Neuronal stem cell (in vitro differentiated cells): ENCODE data around the gene APC2.

Source experiments
- DNase-seq: peaks from one replicate; pipeline ENCODE4 v3.0.0-alpha.2; 2013; ENCODE audit warnings: low spot score
- H2AFZ ChIP-seq: one replicate; pipeline ENCODE4 v1.6.1; 2013; ENCODE audit warnings: mild to moderate bottlenecking, low read length, inconsistent platforms
- H2AK5ac ChIP-seq: 2 replicates; pipeline ENCODE4 v1.6.1; 2013; ENCODE audit warnings: low read depth, mild to moderate bottlenecking, inconsistent platforms, low read length, moderate library complexity, mixed read lengths
- H2BK120ac ChIP-seq: 2 replicates; pipeline ENCODE4 v1.6.1; 2013; ENCODE audit warnings: low read depth, mild to moderate bottlenecking, inconsistent platforms, low read length, moderate library complexity, mixed read lengths
- H2BK12ac ChIP-seq: one replicate; pipeline ENCODE4 v1.6.1; 2013; ENCODE audit warnings: low read length, inconsistent platforms
- H2BK15ac ChIP-seq: 2 replicates; pipeline ENCODE4 v1.6.1; 2013; ENCODE audit warnings: mild to moderate bottlenecking, low read length, inconsistent platforms, mixed read lengths
- H2BK5ac ChIP-seq: one replicate; pipeline ENCODE4 v1.6.1; 2013; ENCODE audit warnings: inconsistent platforms, mild to moderate bottlenecking, low read length, moderate library complexity
- H3K14ac ChIP-seq: one replicate; pipeline ENCODE4 v1.6.1; 2013; ENCODE audit warnings: low read length, inconsistent platforms
- H3K18ac ChIP-seq: 2 replicates; pipeline ENCODE4 v1.6.1; 2013; ENCODE audit warnings: low read length, inconsistent platforms
- H3K23ac ChIP-seq: 2 replicates; pipeline ENCODE4 v1.6.1; 2013; ENCODE audit warnings: low read depth, mild to moderate bottlenecking, mixed read lengths, low read length, inconsistent platforms; ENCODE audit not compliant: poor library complexity
- H3K27ac ChIP-seq: replicated peaks from 3 replicates; pipeline ENCODE4 v1.5.1; 2013; ENCODE audit warnings: low read length, inconsistent platforms
- H3K27me3 ChIP-seq, 3 experiments: 2 replicates each; pipeline ENCODE4 v1.6.1; 2013; ENCODE audit warnings: low read length in 3 of 3, mild to moderate bottlenecking in 2 of 3, inconsistent platforms in 1 of 3, low read depth in 1 of 3, mixed read lengths in 1 of 3, moderate library complexity in 1 of 3; ENCODE audit not compliant: control insufficient read depth in 3 of 3, insufficient read depth in 3 of 3
- H3K36me3 ChIP-seq, 2 donors: replicated peaks in 1 of 2; 2 replicates each; pipeline ENCODE4 v1.6.1; 2013; ENCODE audit warnings: low read length in 2 of 2; ENCODE audit not compliant: control insufficient read depth in 2 of 2, insufficient read depth in 2 of 2
- H3K4ac ChIP-seq: 2 replicates; pipeline ENCODE4 v1.6.1; 2013; ENCODE audit warnings: inconsistent platforms, mild to moderate bottlenecking, low read length, moderate library complexity
- H3K4me1 ChIP-seq, 2 donors: 1 replicate in 1 of 2; 2 replicates in 1 of 2; pipeline ENCODE4 v1.6.1; 2013; ENCODE audit warnings: low read length in 2 of 2, low read depth in 1 of 2; ENCODE audit not compliant: control insufficient read depth in 2 of 2, insufficient read depth in 1 of 2
- H3K4me2 ChIP-seq: one replicate; pipeline ENCODE4 v1.6.1; 2013; ENCODE audit warnings: mild to moderate bottlenecking, low read length, inconsistent platforms; ENCODE audit not compliant: insufficient read depth, poor library complexity, severe bottlenecking
- H3K4me3 ChIP-seq, 2 donors: 2 replicates each; pipeline ENCODE4 v1.5.1; 2013; ENCODE audit warnings: low read length in 2 of 2, mild to moderate bottlenecking in 2 of 2, inconsistent platforms in 1 of 2, moderate library complexity in 1 of 2
- H3K79me1 ChIP-seq: one replicate; pipeline ENCODE4 v1.6.1; 2013; ENCODE audit warnings: low read depth, mild to moderate bottlenecking, inconsistent platforms, low read length, moderate library complexity
- H3K9ac ChIP-seq: one replicate; pipeline ENCODE4 v1.6.1; 2013; ENCODE audit warnings: mild to moderate bottlenecking, low read depth, low read length, inconsistent platforms; ENCODE audit not compliant: poor library complexity
- H3K9me3 ChIP-seq, 2 donors: replicated peaks in 1 of 2; 2 replicates each; pipeline versions ENCODE3 to v1.6.1; 2013; ENCODE audit warnings: low read length in 2 of 2, mild to moderate bottlenecking in 2 of 2, inconsistent platforms in 1 of 2, low read depth in 1 of 2, mixed read lengths in 1 of 2, moderate library complexity in 1 of 2; ENCODE audit not compliant: control insufficient read depth in 2 of 2, insufficient read depth in 1 of 2
- H4K8ac ChIP-seq: one replicate; pipeline ENCODE4 v1.6.1; 2013; ENCODE audit warnings: low read depth, mild to moderate bottlenecking, inconsistent platforms, low read length, moderate library complexity
- H4K91ac ChIP-seq: one replicate; pipeline ENCODE4 v1.6.1; 2013; ENCODE audit warnings: low read length, low read depth, mild to moderate bottlenecking, inconsistent platforms; ENCODE audit not compliant: poor library complexity
- WGBS, 2 donors: extraction: QIAGEN DNeasy Blood & Tissue Kit; methylation state at CpG; one replicate each; pipeline ENCODE4 v1.1.7; 2013; ENCODE audit warnings: missing lambda C conversion rate in 2 of 2, mixed read lengths in 1 of 2; ENCODE audit not compliant: insufficient read length in 2 of 2, insufficient replicate concordance in 1 of 2; ENCODE audit errors: extremely low coverage in 2 of 2; 5-methylcytosine and 5-hydroxymethylcytosine counted together

Gene APC2

GRCh38 chr19:1509602-1510441, 59.9 kb downstream of the APC2 start:
- Histone ChIP-seq H3K27ac (no peak overlapping the region), H3K18ac (peak overlapping the region; percentile 74), H3K9ac (no peak overlapping the region), H2BK120ac (peak overlapping the region; percentile 30), H4K8ac (no peak overlapping the region), H3K4me2 (no peak overlapping the region), H2BK15ac (peak overlapping the region; percentile 94), H2BK5ac (peak overlapping the region; percentile 60), H3K14ac (no peak overlapping the region), H3K4me3 (peak overlapping the region in 1 of 2 donors; percentile 45), H4K91ac (no peak overlapping the region), H3K23ac (no peak overlapping the region), H3K9me3 (peaks cover 0 to 8% of the 10 kb centered on the region in 2 donors), H3K79me1 (no peaks in the 10 kb centered on the region), H3K27me3 (peaks cover 2 to 44% (median 28%) of the 10 kb centered on the region in 3 experiments), H3K36me3 (no peaks in the 10 kb centered on the region), H2BK12ac (no peak overlapping the region), H2AFZ (no peak overlapping the region), H3K4me1 (peaks cover 3 to 12% of the 10 kb centered on the region in 2 donors), H3K4ac (no peak overlapping the region), H2AK5ac (peak overlapping the region; percentile 99)
- no peak for DNase-seq
- no CpG with 5 or more reads among the region's 11 CpGs for WGBS, 2 donors

GRCh38 chr19:1510442-1510806, 60.5 kb downstream of the APC2 start:
- H3K27ac ChIP-seq: no peak overlapping the region
- no peaks in the 10 kb centered on the region for H3K36me3 ChIP-seq
- peak overlapping the region; percentile 84 for H3K4ac ChIP-seq
- H3K4me1 ChIP-seq: peaks cover 3 to 12% of the 10 kb centered on the region in 2 donors
- H3K18ac ChIP-seq: peak overlapping the region; percentile 92
- H2BK120ac ChIP-seq: no peak overlapping the region
- H4K91ac ChIP-seq: no peak overlapping the region
- H2BK5ac ChIP-seq: peak overlapping the region; percentile 60
- no peak overlapping the region for H4K8ac ChIP-seq
- no peak overlapping the region for H3K9ac ChIP-seq
- H2BK12ac ChIP-seq: peak overlapping the region; percentile 22
- peaks cover 0 to 9% of the 10 kb centered on the region in 2 donors for H3K9me3 ChIP-seq
- peak overlapping the region; percentile 82 for H3K14ac ChIP-seq
- no peak overlapping the region for H3K4me2 ChIP-seq
- H2BK15ac ChIP-seq: peak overlapping the region; percentile 94
- WGBS, 2 donors: no CpG with 5 or more reads among the region's 25 CpGs
- H3K23ac ChIP-seq: no peak overlapping the region
- no peaks in the 10 kb centered on the region for H3K79me1 ChIP-seq
- H3K4me3 ChIP-seq: no peak overlapping the region
- H2AK5ac ChIP-seq: peak overlapping the region; percentile 99
- H2AFZ ChIP-seq: no peak overlapping the region
- peaks cover 2 to 49% (median 26%) of the 10 kb centered on the region in 3 experiments for H3K27me3 ChIP-seq
- DNase-seq: no peak

GRCh38 chr19:1510807-1511206, 60.9 kb downstream of the APC2 start:
- WGBS, 2 donors: no CpG with 5 or more reads among the region's 9 CpGs
- Histone ChIP-seq H3K4me3 (no peak overlapping the region), H2BK12ac (peak overlapping the region; percentile 22)

More at GRCh38 chr19:1510807-1511206, 60.9 kb downstream of the APC2 start:
- no peak overlapping the region for H3K9ac ChIP-seq
- no peak overlapping the region for H3K4me2 ChIP-seq
- peak overlapping the region; percentile 84 for H3K4ac ChIP-seq
- no peaks in the 10 kb centered on the region for H3K79me1 ChIP-seq
- peaks cover 2 to 52% (median 26%) of the 10 kb centered on the region in 3 experiments for H3K27me3 ChIP-seq
- H4K8ac ChIP-seq: no peak overlapping the region
- H2BK120ac ChIP-seq: no peak overlapping the region
- peaks cover 3 to 12% of the 10 kb centered on the region in 2 donors for H3K4me1 ChIP-seq
- H3K36me3 ChIP-seq: no peaks in the 10 kb centered on the region
- peaks cover 0 to 8% of the 10 kb centered on the region in 2 donors for H3K9me3 ChIP-seq
- no peak overlapping the region for H4K91ac ChIP-seq
- H2AFZ ChIP-seq: no peak overlapping the region
- DNase-seq: no peak
- H3K23ac ChIP-seq: no peak overlapping the region
- peak overlapping the region; percentile 98 for H2AK5ac ChIP-seq
- peak overlapping the region; percentile 92 for H3K18ac ChIP-seq
- peak overlapping the region; percentile 94 for H2BK15ac ChIP-seq
- no peak overlapping the region for H3K27ac ChIP-seq
- peak overlapping the region; percentile 82 for H3K14ac ChIP-seq
- H2BK5ac ChIP-seq: no peak overlapping the region
